Kidney (tissue), 14 donors: ENCODE measurements around the gene SPINK5. TPM values are rescaled to one million over a fixed set of nuclear protein-coding genes. Genes with fewer than 3 reads are reported as not detected.
"Not testable (repeated sequence)": the region's sequence is repeated elsewhere in the genome, so short reads cannot be mapped to it uniquely, and the experiment has no call there.

Experiments used
- DNase-seq, 5 donors: peaks; one replicate each; pipeline ENCODE4 v3.0.0-alpha.2; 2013 to 2020
- FAIRE-seq: peaks from 2 replicates; lab custom pipeline; 2012; peaks lifted over from hg19 to GRCh38; lab: Jason Lieb, UNC
- H3K27ac ChIP-seq, 2 donors: one replicate each; pipeline ENCODE4 v1.7.0; 2013; ENCODE audit warnings: low read depth in 2 of 2, low read length in 2 of 2, inconsistent platforms in 1 of 2
- H3K27me3 ChIP-seq: one replicate; pipeline ENCODE4 v1.7.1; 2013; ENCODE audit warnings: low read length, inconsistent platforms; ENCODE audit not compliant: control insufficient read depth, insufficient read depth
- H3K36me3 ChIP-seq, 3 donors: one replicate each; pipeline versions ENCODE4 v1.7.0 to v1.7.1; 2013; ENCODE audit warnings: low read length in 3 of 3, control low read depth in 1 of 3, inconsistent platforms in 1 of 3; ENCODE audit not compliant: insufficient read depth in 3 of 3, control insufficient read depth in 2 of 3
- H3K4me1 ChIP-seq, 3 donors: one replicate each; pipeline versions ENCODE4 v1.7.0 to v1.7.1; 2013; ENCODE audit warnings: low read length in 3 of 3, inconsistent platforms in 1 of 3, low read depth in 1 of 3; ENCODE audit not compliant: control insufficient read depth in 2 of 3, insufficient read depth in 2 of 3
- H3K4me3 ChIP-seq, 3 donors: one replicate each; pipeline versions ENCODE4 v1.7.0 to v1.8.1; 2013; ENCODE audit warnings: low read length in 3 of 3, control low read depth in 1 of 3, inconsistent platforms in 1 of 3
- H3K9ac ChIP-seq, 3 donors: one replicate each; pipeline versions ENCODE4 v1.7.0 to v1.7.1; 2013; ENCODE audit warnings: low read length in 3 of 3, control low read depth in 1 of 3, inconsistent platforms in 1 of 3
- H3K9me3 ChIP-seq, 3 donors: one replicate each; pipeline versions ENCODE4 v1.7.0 to v1.7.1; 2013; ENCODE audit warnings: low read length in 3 of 3, control low read depth in 1 of 3, inconsistent platforms in 1 of 3; ENCODE audit not compliant: control insufficient read depth in 2 of 3, insufficient read depth in 1 of 3
- intact Hi-C: fragments of 100-400 bp; cut with DNase I; formaldehyde crosslinking; loops from one replicate; pipeline ENCODE4 v1.11.1; 2022
- polyA plus RNA-seq: library from polyadenylated mRNA; stranded (reverse); fragments of 350-450 nt; fragmentation: Illumina TruSeq; extraction: RNeasy Lipid Tissue Mini Kit (QIAGEN cat#74804); gene quantifications from one replicate; pipeline ENCODE4 v1.2.3, GENCODE V29; 2014; ENCODE audit warnings: low read depth, low replicate concordance; ENCODE audit not compliant: insufficient read depth
- total RNA-seq: library from RNA; stranded (reverse); fragmentation: NEBNext Ultra II Directional; extraction: Animal tissue kit (Norgen Biotek cat#: 25700); gene quantifications from one replicate; pipeline ENCODE4 v1.2.1, GENCODE V29; 2021
- TF ChIP-seq, protein P1 (sequence below): IDR thresholded peaks from 3 replicates; pipeline ENCODE4 v1.5.1; 2012; ENCODE audit warnings: mild to moderate bottlenecking, moderate library complexity, borderline replicate concordance; ENCODE audit not compliant: insufficient read depth; ENCODE audit errors: extremely low read depth
- donor health status: control.
- donor health status: control.
- donor health status: control.
- donor health status: control.
- donor health status: control.
- donor health status: DM: yes; HTN: yes; CAD: no.
- donor health status: Normal renal cell carcinoma (clear cell type).

SPINK5 gene
- total and polyA plus RNA-seq, 2 donors from 2014 or later = 0.32 to 0.91 TPM

- Histone ChIP-seq H3K27me3 (no peaks in the 10 kb centered on the region), H3K36me3 (no peaks in the 10 kb centered on the region), H3K9me3 (no peaks in the 10 kb centered on the region), H3K4me3 (no peak overlapping the region), H3K27ac (no peak overlapping the region), H3K4me1 (no peaks in the 10 kb centered on the region), H3K9ac (no peak overlapping the region)
- TF ChIP-seq, protein P1, sequence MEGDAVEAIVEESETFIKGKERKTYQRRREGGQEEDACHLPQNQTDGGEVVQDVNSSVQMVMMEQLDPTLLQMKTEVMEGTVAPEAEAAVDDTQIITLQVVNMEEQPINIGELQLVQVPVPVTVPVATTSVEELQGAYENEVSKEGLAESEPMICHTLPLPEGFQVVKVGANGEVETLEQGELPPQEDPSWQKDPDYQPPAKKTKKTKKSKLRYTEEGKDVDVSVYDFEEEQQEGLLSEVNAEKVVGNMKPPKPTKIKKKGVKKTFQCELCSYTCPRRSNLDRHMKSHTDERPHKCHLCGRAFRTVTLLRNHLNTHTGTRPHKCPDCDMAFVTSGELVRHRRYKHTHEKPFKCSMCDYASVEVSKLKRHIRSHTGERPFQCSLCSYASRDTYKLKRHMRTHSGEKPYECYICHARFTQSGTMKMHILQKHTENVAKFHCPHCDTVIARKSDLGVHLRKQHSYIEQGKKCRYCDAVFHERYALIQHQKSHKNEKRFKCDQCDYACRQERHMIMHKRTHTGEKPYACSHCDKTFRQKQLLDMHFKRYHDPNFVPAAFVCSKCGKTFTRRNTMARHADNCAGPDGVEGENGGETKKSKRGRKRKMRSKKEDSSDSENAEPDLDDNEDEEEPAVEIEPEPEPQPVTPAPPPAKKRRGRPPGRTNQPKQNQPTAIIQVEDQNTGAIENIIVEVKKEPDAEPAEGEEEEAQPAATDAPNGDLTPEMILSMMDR = no peak
- intact Hi-C loops = no loop called here
- DNase-seq (no peak), FAIRE-seq (no peak)
These were observed 20.9 kb upstream of the SPINK5 start for GRCh38 chr5:148042881-148043280.

- TF ChIP-seq, protein P1 = no peak
- intact Hi-C loops = no loop called here
- Histone ChIP-seq H3K36me3 (no peaks in the 10 kb centered on the region), H3K4me3 (no peak overlapping the region), H3K9ac (no peak overlapping the region), H3K4me1 (no peaks in the 10 kb centered on the region), H3K27me3 (no peaks in the 10 kb centered on the region), H3K27ac (no peak overlapping the region), H3K9me3 (no peaks in the 10 kb centered on the region)
- DNase-seq (no peak), FAIRE-seq (no peak)
These were observed 20.1 kb upstream of the SPINK5 start for GRCh38 chr5:148043705-148044104.

- intact Hi-C loops, DNase-seq, H3K9me3 ChIP-seq, H3K4me1 ChIP-seq, H3K27ac ChIP-seq, FAIRE-seq, H3K9ac ChIP-seq, H3K4me3 ChIP-seq, H3K36me3 ChIP-seq, H3K27me3 ChIP-seq: not testable (repeated sequence)
These were observed 8.6 kb upstream of the SPINK5 start for GRCh38 chr5:148055160-148055559.

- Histone ChIP-seq H3K4me3 (no peak overlapping the region), H3K27me3 (no peaks in the 10 kb centered on the region), H3K36me3 (no peaks in the 10 kb centered on the region), H3K9ac (no peak overlapping the region), H3K27ac (no peak overlapping the region), H3K9me3 (no peaks in the 10 kb centered on the region), H3K4me1 (no peaks in the 10 kb centered on the region)
- FAIRE-seq (no peak), DNase-seq (no peak)
- intact Hi-C loops = no loop called here
- TF ChIP-seq, protein P1 = no peak
These were observed 3.5 kb upstream of the SPINK5 start for GRCh38 chr5:148060309-148060708.
